SK-N-SH (cell line): ENCODE results near the gene IFT25. TPM values are rescaled to one million over a fixed set of nuclear protein-coding genes. Genes with fewer than 3 reads are reported as not detected.

ENCODE experiments used
- CTCF ChIA-PET: fragments of 300-600, 350-600 bp; formaldehyde crosslinking; extraction: SDS; loops from one replicate; lab custom pipeline; 2021; lab: Yijun Ruan, JAX
- POLR2A ChIA-PET: fragments of 350-600 bp; sonication (Branson Sonifier 250); formaldehyde crosslinking; extraction: SDS; loops from one replicate; lab custom pipeline; 2020; ENCODE audit warnings: antibody characterized with exemption, inconsistent platforms; lab: Yijun Ruan, JAX
- DNase-seq: peaks from one replicate; pipeline ENCODE4 v3.0.0; 2012
- H2AFZ ChIP-seq: fragments of 200-600 bp; sonication (generic); 2 replicates; pipeline ENCODE4 v1.8.1; 2016; ENCODE audit warnings: antibody characterized with exemption, mild to moderate bottlenecking, low read depth
- H3F3A ChIP-seq: fragments of 200-600 bp; sonication (generic); replicated peaks from 2 replicates; pipeline ENCODE3; 2016; ENCODE audit warnings: antibody characterized with exemption, mild to moderate bottlenecking; ENCODE audit not compliant: insufficient read depth
- H3K27ac ChIP-seq, 2 experiments: fragments of 200-500 bp in 1 of 2; fragments of 200-600 bp in 1 of 2; sonication (Bioruptor generic) in 1 of 2; sonication (generic), shearing (Covaris generic) in 1 of 2; 2 replicates each; pipeline versions ENCODE4 v1.5.1 to v1.6.1; 2014 to 2016; ENCODE audit warnings: low read depth in 2 of 2, inconsistent platforms in 1 of 2, low read length in 1 of 2, mild to moderate bottlenecking in 1 of 2, mixed read lengths in 1 of 2
- H3K27me3 ChIP-seq: fragments of 200-600 bp; sonication (generic), shearing (Covaris generic); 2 replicates; pipeline ENCODE4 v1.6.1; 2016; ENCODE audit warnings: mixed run types; ENCODE audit not compliant: insufficient read depth
- H3K36me3 ChIP-seq, 2 experiments: fragments of 200-500 bp in 1 of 2; fragments of 200-600 bp in 1 of 2; sonication (Bioruptor generic) in 1 of 2; sonication (generic) in 1 of 2; replicated peaks in 1 of 2; 2 replicates each; pipeline versions ENCODE3 to v1.5.1; 2014 to 2016; ENCODE audit warnings: low read length in 1 of 2, mild to moderate bottlenecking in 1 of 2; ENCODE audit not compliant: insufficient read depth in 2 of 2, control insufficient read depth in 1 of 2
- H3K4me1 ChIP-seq, 2 experiments: fragments of 200-500 bp in 1 of 2; fragments of 200-600 bp in 1 of 2; sonication (Bioruptor generic) in 1 of 2; sonication (generic), shearing (Covaris generic) in 1 of 2; 2 replicates each; pipeline versions ENCODE4 v1.5.1 to v1.6.1; 2014 to 2016; ENCODE audit warnings: low read depth in 1 of 2, low read length in 1 of 2, mixed run types in 1 of 2; ENCODE audit not compliant: insufficient read depth in 2 of 2, control insufficient read depth in 1 of 2
- H3K4me2 ChIP-seq: fragments of 200-600 bp; sonication (generic), shearing (Covaris generic); 2 replicates; pipeline ENCODE4 v1.6.1; 2017; ENCODE audit warnings: mixed run types
- H3K4me3 ChIP-seq, 2 experiments: fragments of 200-500 bp in 1 of 2; fragments of 200-600 bp in 1 of 2; sonication (Bioruptor generic) in 1 of 2; sonication (generic), shearing (Covaris generic) in 1 of 2; 2 replicates each; pipeline versions ENCODE4 v1.5.1 to v1.8.1; 2014 to 2016; ENCODE audit warnings: low read depth in 2 of 2, inconsistent platforms in 1 of 2, low read length in 1 of 2, mild to moderate bottlenecking in 1 of 2, mixed read lengths in 1 of 2, moderate library complexity in 1 of 2
- H3K79me2 ChIP-seq: fragments of 200-600 bp; sonication (generic); 2 replicates; pipeline ENCODE4 v1.8.1; 2017; ENCODE audit warnings: mild to moderate bottlenecking; ENCODE audit not compliant: insufficient read depth
- H3K9ac ChIP-seq: fragments of 200-600 bp; sonication (generic); 2 replicates; pipeline ENCODE4 v1.6.1; 2017; ENCODE audit warnings: mixed run types
- H3K9me2 ChIP-seq: fragments of 200-600 bp; sonication (generic); 2 replicates; pipeline ENCODE4 v1.6.1; 2017; ENCODE audit warnings: mixed run types
- H3K9me3 ChIP-seq: fragments of 200-600 bp; sonication (generic); 2 replicates; pipeline ENCODE4 v1.6.1; 2017; ENCODE audit warnings: mixed run types, mild to moderate bottlenecking, moderate library complexity
- H4K20me1 ChIP-seq: fragments of 200-600 bp; sonication (generic); 2 replicates; pipeline ENCODE4 v1.6.1; 2017; ENCODE audit warnings: mild to moderate bottlenecking, mixed run types; ENCODE audit not compliant: insufficient read depth
- CHD2 ChIP-seq: fragments of 150-350 bp; IDR thresholded peaks from 2 replicates; pipeline ENCODE4 v1.6.1; 2018; ENCODE audit warnings: low read length; ENCODE audit not compliant: partially characterized antibody
- ELF1 ChIP-seq: IDR thresholded peaks from 2 replicates; pipeline ENCODE4 v1.4.0; 2012
- EP300 ChIP-seq, 2 experiments: IDR thresholded peaks; 2 replicates each; pipeline versions ENCODE4 v1.4.0 to v1.6.1; 2012; ENCODE audit warnings: borderline replicate concordance in 1 of 2, low read depth in 1 of 2, low read length in 1 of 2
- FOSL2 ChIP-seq: IDR thresholded peaks from 2 replicates; pipeline ENCODE4 v1.4.0; 2012; ENCODE audit warnings: low read depth, mild to moderate bottlenecking, moderate library complexity, borderline replicate concordance
- FOXJ3 ChIP-seq: sonication (generic); formaldehyde crosslinking; IDR thresholded peaks from 2 replicates; pipeline ENCODE4 v1.5.1; 2020; ENCODE audit warnings: mild to moderate bottlenecking, missing genetic modification reagents
- IRF3 ChIP-seq: fragments of 150-350 bp; IDR thresholded peaks from 2 replicates; pipeline ENCODE4 v1.6.1; 2016; ENCODE audit warnings: mild to moderate bottlenecking, low read depth, low read length
- MEF2A ChIP-seq: IDR thresholded peaks from 2 replicates; pipeline ENCODE4 v1.4.0; 2012; ENCODE audit warnings: low read depth, borderline replicate concordance
- NFIC ChIP-seq: IDR thresholded peaks from 2 replicates; pipeline ENCODE4 v1.4.0; 2012; ENCODE audit warnings: borderline replicate concordance
- POLR2AphosphoS5 ChIP-seq: IDR thresholded peaks from 2 replicates; pipeline ENCODE4 v1.6.1; 2012; ENCODE audit warnings: low read depth, low read length
- RCOR1 ChIP-seq: fragments of 150-350 bp; IDR thresholded peaks from 2 replicates; pipeline ENCODE4 v1.6.1; 2017; ENCODE audit warnings: antibody characterized with exemption, low read length
- SMC3 ChIP-seq: IDR thresholded peaks from 2 replicates; pipeline ENCODE4 v1.6.1; 2012; ENCODE audit warnings: low read depth, low read length, improper control_type of control experiment
- USF1 ChIP-seq: IDR thresholded peaks from 2 replicates; pipeline ENCODE4 v1.4.0; 2012; ENCODE audit warnings: low read depth, borderline replicate concordance
- ZBTB33 ChIP-seq: IDR thresholded peaks from 2 replicates; pipeline ENCODE4 v1.4.0; 2012; ENCODE audit warnings: low read depth, borderline replicate concordance
- WGBS: methylation state at CpG from one replicate; pipeline ENCODE4 v1.1.6; 2017; ENCODE audit warnings: low lambda C conversion rate; 5-methylcytosine and 5-hydroxymethylcytosine counted together
- polyA plus RNA-seq, 3 experiments: library from polyadenylated mRNA; depleted of rRNA; stranded (reverse); fragments of >200 nt; gene quantifications; 2 replicates each; pipeline ENCODE4 v1.2.3, GENCODE V29; 2012
- TF ChIP-seq, protein P1 (sequence below): fragments of 200-600 bp; sonication (generic); IDR thresholded peaks from 2 replicates; pipeline ENCODE4 v1.6.1; 2017; ENCODE audit warnings: antibody characterized with exemption, mild to moderate bottlenecking, moderate library complexity

IFT25 gene
- polyA plus RNA-seq, 1 of the 3 experiments (the other 2 are of a cell fraction), result 25.7 TPM

GRCh38 chr1:53938136-53938830 lies 7.2 kb downstream of the IFT25 start:
- Histone ChIP-seq H3K4me2 (no peak overlapping the region), H3K27ac (no peak overlapping the region), H3K9me3 (peaks cover 13% of the 10 kb centered on the region; the same call in 1 of the 2 replicates), H4K20me1 (no peaks in the 10 kb centered on the region), H3K9ac (no peak overlapping the region), H3K36me3 (peaks cover 14 to 60% of the 10 kb centered on the region in 2 experiments), H3K4me1 (no peaks in the 10 kb centered on the region; a peak in 1 of 4 replicates)
- no peak for DNase-seq
- TF ChIP-seq NFIC (no peak), EP300 (IDR thresholded peaks at IDR 0.05; ENCODE audit: borderline replicate concordance in 1 of 2, low read depth in 1 of 2, low read length in 1 of 2) (no peak), USF1 (no peak), POLR2AphosphoS5 (no peak), ELF1 (no peak), IRF3 (no peak), RCOR1 (no peak), FOSL2 (no peak), MEF2A (no peak), FOXJ3 (CRISPR knock-in tag) (no peak), CHD2 (no peak), ZBTB33 (no peak), SMC3 (no peak)
- TF ChIP-seq, protein P1, sequence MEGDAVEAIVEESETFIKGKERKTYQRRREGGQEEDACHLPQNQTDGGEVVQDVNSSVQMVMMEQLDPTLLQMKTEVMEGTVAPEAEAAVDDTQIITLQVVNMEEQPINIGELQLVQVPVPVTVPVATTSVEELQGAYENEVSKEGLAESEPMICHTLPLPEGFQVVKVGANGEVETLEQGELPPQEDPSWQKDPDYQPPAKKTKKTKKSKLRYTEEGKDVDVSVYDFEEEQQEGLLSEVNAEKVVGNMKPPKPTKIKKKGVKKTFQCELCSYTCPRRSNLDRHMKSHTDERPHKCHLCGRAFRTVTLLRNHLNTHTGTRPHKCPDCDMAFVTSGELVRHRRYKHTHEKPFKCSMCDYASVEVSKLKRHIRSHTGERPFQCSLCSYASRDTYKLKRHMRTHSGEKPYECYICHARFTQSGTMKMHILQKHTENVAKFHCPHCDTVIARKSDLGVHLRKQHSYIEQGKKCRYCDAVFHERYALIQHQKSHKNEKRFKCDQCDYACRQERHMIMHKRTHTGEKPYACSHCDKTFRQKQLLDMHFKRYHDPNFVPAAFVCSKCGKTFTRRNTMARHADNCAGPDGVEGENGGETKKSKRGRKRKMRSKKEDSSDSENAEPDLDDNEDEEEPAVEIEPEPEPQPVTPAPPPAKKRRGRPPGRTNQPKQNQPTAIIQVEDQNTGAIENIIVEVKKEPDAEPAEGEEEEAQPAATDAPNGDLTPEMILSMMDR, result no peak
- TF ChIP-seq, all 33 proteins: peak for 0
- WGBS, result 98% methylated on average over 4 of the region's 4 CpGs
- Histone ChIP-seq H3F3A (no peaks in the 10 kb centered on the region), H3K79me2 (peaks cover 44% of the 10 kb centered on the region), H3K4me3 (no peak overlapping the region), H3K27me3 (no peaks in the 10 kb centered on the region), H3K9me2 (no peaks in the 10 kb centered on the region), H2AFZ (no peak overlapping the region)
- CTCF ChIA-PET, result interaction anchor here (1.4 kb wide), 1 partner anchor 11 kb away, joined by 5 read pairs; no protein-coding TSS in a partner anchor
- POLR2A ChIA-PET, result no interaction called here
